Fibroblast of skin of back (primary cell): ENCODE measurements around the gene TMEM266.

Experiments
- DNase-seq: peaks from one replicate; pipeline ENCODE4 v3.0.0-alpha.2; 2013

The TMEM266 gene

GRCh38 chr15:76070192-76070591, 10.4 kb downstream of the TMEM266 start:
- no peak for DNase-seq

DNA sequence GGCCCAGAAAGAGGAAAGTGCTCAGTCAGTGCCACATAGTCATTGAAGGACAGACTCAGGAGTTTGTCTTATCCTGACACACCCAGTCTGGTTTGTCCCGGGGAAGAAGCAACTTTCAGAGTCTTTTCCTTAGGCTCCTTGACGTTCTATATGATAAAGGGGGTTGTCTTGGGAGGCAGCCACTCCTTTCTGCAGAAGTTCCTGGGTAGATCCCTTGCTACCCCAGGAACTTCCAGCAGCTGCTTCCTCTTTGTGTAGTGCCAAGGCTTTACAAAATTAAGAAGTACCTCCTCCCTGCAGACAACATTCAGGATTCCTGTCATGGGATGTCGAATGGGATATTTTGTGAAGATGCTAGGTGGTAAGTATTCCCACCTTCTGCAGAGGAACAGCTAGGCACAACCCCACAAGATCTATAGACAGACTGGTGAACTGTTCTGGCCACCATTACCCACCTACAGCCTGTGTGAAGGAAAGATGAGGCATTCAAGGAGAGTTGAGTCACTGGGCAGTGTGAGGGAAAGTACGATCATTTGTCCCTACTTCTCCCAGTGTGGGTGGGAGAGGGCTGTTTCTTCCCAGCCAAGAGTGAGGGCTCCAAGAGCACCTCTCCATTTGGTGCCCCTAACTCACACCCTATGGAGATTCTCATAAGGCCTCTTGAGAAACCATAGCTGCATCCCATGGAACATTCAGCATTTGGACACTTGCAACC, 11.3 kb downstream of the TMEM266 start:
- DNase-seq, result no peak

DNA sequence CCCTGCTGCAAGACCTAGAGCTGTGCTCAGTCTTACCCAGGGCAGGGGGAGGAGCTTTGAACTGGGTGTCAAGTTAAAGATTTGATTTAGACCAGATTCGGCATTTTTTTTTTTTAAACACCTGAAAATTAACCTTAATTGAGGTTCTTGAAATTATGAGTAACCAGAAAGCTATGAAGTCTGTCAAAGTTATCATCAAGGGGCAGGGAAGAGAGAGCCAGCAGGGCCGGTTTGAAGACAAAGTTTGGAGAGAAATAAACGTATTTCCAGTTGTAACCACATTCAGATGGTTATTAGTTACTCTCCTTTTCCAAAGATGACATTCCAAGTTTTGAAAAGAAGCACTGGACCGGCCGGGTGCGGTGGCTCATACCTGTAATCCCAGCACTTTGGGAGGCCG, 12.0 kb downstream of the TMEM266 start:
- no peak for DNase-seq

DNA sequence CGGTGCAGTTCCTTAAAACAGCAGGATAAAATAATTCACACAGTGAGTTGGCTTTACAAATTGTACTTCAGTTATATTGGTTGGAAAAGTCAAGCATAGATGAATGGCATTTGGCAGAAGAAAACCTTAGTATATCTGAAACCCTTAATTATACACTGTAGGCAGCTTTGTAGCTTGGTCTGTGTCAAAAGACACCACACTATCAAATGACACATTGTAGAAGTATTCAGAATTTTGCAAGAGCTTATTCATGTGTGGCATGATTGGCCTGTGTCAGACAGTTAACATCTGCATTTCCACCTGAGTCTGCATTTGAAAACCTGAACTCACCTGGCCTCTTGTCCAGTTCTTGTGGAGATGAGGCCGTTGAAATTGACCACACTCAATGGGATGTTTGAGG, 13.8 kb downstream of the TMEM266 start:
- no peak for DNase-seq

DNA sequence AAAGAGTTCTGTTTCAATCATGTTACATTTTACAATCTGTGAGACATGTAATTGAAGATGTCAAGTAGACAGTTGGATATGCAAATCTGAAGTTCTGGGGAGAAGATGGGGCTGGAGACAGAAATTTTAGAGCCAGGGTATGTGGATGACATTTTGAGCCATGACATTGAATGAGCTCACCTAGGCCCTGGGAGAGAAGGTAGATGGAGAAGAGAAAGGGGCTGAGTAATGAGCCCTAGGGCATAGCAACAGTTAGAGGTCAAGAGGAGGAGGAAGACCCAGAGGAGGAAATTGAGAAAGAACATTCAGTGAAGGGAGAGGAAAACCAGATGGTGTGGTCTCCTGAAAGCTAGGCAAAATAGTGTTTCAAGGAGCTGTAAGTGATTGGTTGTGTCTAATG, 15.3 kb downstream of the TMEM266 start:
- DNase-seq, result no peak

GRCh38 chr15:76078285-76078877, 18.6 kb downstream of the TMEM266 start:
- no peak for DNase-seq

DNA sequence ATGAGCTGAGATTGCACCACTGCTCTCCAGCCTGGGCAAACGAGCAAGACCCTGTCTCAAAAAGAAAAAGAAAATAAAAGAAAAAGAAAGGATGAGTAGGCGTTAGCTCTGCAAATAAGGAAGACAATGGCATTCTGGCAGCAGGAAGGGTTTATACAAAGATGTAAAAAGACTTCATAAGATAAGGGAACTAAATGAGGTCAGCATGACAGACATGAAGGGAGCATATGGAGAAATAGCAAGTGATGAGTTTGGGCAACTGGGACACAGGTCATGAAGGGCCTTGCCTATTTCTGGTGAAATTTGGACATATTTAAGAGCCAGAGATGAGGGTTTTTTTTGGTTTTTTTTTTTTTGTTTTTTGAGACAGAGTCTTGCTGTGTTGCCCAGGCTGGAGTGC, 24.5 kb downstream of the TMEM266 start:
- no peak for DNase-seq

GRCh38 chr15:76098685-76099084, 38.9 kb downstream of the TMEM266 start:
- no peak for DNase-seq

DNA sequence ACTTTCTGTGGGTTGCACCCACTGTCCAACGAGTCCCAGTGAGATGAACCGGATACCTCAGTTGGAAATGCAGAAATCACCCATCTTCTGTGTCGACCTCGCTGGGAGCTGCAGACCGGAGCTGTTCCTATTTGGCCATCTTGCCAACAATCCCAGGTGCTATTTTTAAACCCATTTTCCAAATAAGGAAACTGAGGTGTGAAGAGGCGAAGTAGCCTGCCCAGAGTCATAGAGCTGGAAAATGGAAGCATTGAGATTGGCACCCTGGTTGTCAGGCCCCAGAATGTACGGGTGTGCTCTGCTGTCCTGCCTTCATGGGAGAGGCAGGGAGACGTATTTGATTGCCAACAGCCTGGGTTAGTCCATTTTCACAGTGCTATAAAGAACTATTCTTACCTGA, 39.6 kb downstream of the TMEM266 start:
- DNase-seq, result no peak

DNA sequence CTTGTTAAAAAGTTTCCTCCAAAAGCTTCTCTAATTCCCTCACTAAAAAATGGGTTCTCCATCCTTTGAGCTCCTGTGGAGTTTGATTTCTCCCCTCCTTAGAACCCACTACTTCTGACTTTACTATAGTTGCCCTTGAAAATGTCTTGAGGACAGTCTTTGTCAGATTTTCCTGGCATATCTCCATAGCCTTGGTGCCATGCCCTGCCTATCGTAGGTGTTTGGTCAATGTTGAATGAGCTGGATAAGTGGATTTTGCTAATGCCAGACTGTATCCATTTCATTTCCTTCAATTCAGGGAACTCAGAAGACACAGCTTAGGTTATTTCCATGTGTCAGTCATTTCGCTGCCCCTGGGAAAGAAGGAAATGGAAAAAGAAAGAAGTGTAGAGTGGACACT, 40.6 kb downstream of the TMEM266 start:
- no peak for DNase-seq

- DNase-seq, result no peak
Measured at GRCh38 chr15:76101655-76102054, 41.9 kb downstream of the TMEM266 start.

- DNase-seq, result no peak
Measured at GRCh38 chr15:76105391-76105790, 45.6 kb downstream of the TMEM266 start.

- DNase-seq, result no peak
Measured at GRCh38 chr15:76105911-76106310, 46.1 kb downstream of the TMEM266 start.

GRCh38 chr15:76107169-76107568, 47.4 kb downstream of the TMEM266 start:
- DNase-seq, result peak; percentile 34

DNA sequence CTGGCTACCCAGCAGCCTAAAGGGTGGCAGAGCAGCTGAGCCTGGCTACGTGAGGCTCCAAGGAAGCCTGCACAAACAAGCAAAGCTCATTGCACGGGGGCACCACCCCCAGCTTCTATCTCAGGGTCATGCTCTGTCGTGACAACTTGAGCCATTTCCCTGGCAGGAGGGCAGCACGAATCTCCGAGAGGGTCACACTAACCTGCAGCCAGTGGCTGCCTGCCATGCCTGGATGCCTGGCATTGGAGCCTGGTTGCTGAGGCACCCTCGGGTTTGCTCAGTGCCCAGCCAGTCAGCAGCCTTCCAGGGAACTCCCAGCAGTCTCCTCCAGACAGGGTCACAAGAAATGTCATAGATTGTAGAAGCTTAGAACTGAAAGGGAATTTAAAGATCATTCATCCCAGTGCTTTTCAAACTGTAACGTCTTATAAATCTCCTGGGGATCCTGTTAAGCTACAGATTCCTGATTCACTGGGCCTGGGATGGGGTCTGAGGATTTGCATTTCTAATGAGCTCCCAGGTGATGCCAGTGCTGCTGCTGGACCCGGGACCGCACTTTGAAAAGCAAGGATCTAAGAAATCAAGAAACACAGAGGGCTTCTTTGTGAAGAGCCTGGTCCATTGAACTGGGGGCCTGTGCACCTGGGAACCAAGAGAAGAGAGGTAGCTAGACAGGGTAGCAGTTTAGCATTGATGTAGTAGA, 48.4 kb downstream of the TMEM266 start:
- DNase-seq, result no peak

GRCh38 chr15:76109046-76109445, 49.3 kb downstream of the TMEM266 start:
- DNase-seq, result no peak

GRCh38 chr15:76114561-76114960, 54.8 kb downstream of the TMEM266 start:
- DNase-seq, result no peak

DNA sequence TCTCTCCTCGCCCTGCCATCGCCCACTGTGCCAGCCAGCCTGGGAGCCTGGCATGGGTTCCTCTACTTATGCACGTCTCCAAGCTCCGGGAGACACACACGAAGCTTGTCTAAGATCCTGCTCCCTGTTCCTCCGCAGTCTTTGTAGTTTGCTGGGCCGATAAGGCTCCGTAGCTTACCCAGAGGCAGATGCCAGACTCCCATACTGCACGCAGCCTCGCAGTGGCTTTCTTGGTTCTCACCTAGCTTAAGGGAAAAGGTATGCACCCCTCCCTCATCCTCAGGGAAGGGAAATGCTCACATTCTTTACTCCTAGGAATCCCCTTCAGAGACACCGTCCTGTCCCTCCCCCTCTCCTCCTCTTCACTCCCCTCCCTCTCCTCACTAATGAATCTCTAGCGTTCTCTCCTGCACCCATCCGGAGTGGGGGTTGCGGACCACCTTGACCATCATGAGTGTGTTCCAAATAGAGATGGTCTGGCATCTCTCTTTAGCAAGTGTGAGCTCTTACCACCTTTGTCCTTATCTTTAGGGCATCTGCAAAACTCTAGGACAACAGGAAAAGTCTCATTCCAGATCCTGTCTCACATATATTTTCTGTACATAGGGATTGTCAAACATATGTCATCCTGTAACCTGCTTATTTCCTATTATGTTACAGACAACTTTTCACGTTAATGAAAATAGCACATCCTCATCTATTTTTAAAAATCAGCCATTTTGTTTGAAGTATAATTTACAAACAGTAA, 56.5 kb downstream of the TMEM266 start:
- DNase-seq, result no peak

DNA sequence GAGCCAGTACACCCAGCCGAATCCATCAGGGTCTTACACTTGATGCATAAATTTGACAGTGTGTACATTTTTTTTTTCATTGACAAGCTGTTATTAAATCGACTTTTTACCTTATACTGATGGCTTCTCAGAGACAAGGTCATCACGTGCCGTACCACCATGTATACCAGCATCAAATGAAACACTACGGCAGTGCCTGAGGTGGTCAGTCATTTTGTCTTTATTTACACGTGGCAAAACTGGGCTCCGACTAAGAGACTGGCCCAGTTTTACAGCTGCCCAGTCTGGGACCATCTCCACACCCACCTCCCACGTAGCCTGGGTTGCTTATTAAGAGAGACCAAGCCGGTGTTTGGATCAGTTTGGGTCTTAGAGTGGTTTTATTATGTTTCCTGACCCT, 57.4 kb downstream of the TMEM266 start:
- DNase-seq, result no peak

GRCh38 chr15:76118767-76119166, 59.0 kb downstream of the TMEM266 start:
- DNase-seq, result no peak

DNA sequence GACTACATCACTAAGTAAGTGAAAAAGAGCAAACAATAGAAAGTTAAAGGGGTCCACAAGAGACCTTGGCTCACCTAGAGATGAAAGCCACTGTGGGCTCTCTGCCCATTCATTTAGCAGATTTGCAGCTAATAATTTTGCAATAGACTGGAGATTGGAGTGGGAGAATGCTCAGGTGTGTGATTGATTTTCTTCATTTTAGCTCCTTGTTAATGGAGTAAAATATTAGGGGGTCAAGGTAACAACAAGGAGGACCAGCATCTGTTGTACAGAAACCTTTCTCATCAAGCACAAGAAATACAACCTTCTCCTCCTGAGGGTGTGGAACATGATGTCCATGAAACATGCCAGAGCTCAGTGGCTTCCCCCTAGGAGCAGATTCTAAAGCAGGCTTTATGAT, 63.2 kb downstream of the TMEM266 start:
- DNase-seq, result no peak

DNA sequence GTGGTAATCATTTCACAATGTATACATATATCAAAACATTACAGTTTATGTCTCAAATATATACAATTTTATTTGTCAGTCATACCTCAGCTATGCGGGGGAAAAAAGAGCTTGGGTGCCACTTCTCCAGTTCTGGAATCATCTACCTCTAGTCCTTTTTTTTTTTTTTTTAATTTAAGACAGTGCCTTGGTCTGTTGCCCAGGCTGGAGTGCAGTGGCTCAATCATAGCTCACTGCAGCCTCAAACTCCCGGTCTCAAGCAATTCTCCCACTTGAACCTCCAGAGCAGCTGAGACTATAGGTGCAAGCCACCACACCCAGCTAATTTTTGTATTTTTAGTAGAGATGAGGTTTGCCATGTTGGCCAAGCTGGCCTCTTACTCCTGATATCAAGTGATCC, 67.4 kb downstream of the TMEM266 start:
- no peak for DNase-seq

DNA sequence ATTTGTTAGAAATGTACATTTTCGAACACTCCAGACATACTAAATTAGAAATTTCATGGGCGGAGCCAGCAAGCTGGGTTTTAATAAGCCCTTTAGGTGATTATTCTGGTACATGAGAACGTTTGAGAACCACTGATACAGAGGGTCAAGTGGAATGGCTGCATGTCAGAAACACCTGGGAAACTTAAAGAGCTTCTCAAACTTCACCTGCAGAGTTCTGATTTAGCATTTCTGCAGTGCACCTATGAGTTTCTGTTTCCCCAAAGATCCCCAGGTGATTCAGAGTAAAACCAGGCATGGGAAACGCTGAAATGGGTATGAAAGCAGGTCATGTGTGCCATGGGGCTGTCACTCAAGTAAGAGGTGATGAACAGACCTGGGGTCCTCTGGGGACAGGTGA, 68.1 kb downstream of the TMEM266 start:
- no peak for DNase-seq
